PFSK-1 (cell line): ENCODE measurements around the gene ZNF474.

Experiments used
- FOXP2 ChIP-seq: optimal IDR thresholded peaks from 2 replicates; pipeline ENCODE3; 2011; ENCODE audit warnings: borderline replicate concordance, control low read depth, inconsistent platforms; ENCODE audit not compliant: insufficient read depth; ENCODE audit errors: extremely low read length, extremely low read depth
- POLR2AphosphoS5 ChIP-seq: IDR thresholded peaks from 2 replicates; pipeline ENCODE4 v1.6.1; 2012; ENCODE audit warnings: low read depth, mild to moderate bottlenecking, control low read depth, low read length, moderate library complexity
- SIN3A ChIP-seq: IDR thresholded peaks from 2 replicates; pipeline ENCODE4 v1.6.1; 2012; ENCODE audit warnings: mild to moderate bottlenecking, low read length, moderate library complexity, borderline replicate concordance; ENCODE audit not compliant: insufficient read depth
- TAF1 ChIP-seq: IDR thresholded peaks from 2 replicates; pipeline ENCODE4 v1.6.1; 2012; ENCODE audit warnings: low read length, control low read depth, borderline replicate concordance; ENCODE audit not compliant: insufficient read depth
- TF ChIP-seq, protein P1 (sequence below), 2 experiments: IDR thresholded peaks; 2 replicates each; pipeline versions ENCODE4 v1.6.1 to v1.8.0; 2011 to 2012; ENCODE audit warnings: low read depth in 2 of 2, low read length in 2 of 2, control low read depth in 1 of 2, inconsistent platforms in 1 of 2, mild to moderate bottlenecking in 1 of 2, moderate library complexity in 1 of 2; ENCODE audit not compliant: insufficient read depth in 1 of 2

Gene ZNF474

DNA sequence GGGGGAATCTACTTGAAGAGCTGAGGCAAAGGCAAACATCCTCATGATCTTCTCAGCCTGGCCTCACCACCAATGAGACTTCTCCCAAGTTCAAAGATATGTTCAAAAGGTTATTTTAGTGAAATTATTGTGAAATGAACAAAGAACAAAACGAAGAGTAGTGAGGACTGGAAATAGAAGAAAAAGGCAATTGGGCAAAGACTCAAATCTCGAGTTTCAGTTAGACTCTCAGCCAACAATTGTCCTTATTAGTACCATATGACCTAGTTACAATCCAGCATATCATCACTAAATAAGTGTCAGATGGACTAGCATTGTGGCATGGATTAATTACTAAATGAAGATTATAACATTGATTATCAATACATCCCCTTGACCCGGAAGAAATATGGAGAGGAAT lies 9.0 kb downstream of the ZNF474 start:
- TF ChIP-seq SIN3A (no peak), POLR2AphosphoS5 (no peak), FOXP2 (no peak), TAF1 (no peak)
- TF ChIP-seq, protein P1, sequence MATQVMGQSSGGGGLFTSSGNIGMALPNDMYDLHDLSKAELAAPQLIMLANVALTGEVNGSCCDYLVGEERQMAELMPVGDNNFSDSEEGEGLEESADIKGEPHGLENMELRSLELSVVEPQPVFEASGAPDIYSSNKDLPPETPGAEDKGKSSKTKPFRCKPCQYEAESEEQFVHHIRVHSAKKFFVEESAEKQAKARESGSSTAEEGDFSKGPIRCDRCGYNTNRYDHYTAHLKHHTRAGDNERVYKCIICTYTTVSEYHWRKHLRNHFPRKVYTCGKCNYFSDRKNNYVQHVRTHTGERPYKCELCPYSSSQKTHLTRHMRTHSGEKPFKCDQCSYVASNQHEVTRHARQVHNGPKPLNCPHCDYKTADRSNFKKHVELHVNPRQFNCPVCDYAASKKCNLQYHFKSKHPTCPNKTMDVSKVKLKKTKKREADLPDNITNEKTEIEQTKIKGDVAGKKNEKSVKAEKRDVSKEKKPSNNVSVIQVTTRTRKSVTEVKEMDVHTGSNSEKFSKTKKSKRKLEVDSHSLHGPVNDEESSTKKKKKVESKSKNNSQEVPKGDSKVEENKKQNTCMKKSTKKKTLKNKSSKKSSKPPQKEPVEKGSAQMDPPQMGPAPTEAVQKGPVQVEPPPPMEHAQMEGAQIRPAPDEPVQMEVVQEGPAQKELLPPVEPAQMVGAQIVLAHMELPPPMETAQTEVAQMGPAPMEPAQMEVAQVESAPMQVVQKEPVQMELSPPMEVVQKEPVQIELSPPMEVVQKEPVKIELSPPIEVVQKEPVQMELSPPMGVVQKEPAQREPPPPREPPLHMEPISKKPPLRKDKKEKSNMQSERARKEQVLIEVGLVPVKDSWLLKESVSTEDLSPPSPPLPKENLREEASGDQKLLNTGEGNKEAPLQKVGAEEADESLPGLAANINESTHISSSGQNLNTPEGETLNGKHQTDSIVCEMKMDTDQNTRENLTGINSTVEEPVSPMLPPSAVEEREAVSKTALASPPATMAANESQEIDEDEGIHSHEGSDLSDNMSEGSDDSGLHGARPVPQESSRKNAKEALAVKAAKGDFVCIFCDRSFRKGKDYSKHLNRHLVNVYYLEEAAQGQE (IDR thresholded peaks at IDR 0.05; ENCODE audit: insufficient read depth in 1 of 2, low read depth in 2 of 2, low read length in 2 of 2) = no peak

DNA sequence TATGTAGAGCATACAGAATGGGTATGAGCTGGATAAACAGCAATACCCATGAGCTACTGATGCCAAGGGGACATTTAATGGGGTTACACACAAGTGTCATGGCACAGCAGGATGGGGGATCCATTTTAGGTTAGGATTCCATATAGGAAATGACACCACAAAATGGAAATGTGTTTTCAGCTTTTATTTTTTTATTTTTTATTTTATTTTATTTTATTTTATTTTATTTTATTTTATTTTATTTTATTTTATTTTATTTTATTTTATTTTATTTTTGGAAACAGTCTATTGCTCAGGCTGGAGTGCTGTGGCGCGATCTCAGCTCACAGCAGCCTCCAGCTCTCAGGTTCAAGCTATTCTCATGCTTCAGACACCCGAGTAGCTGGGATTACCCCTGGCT lies 11.6 kb downstream of the ZNF474 start:
- TF ChIP-seq POLR2AphosphoS5 (no peak), TAF1 (no peak), SIN3A (no peak), FOXP2 (no peak)
- TF ChIP-seq, protein P1 (IDR thresholded peaks at IDR 0.05; ENCODE audit: insufficient read depth in 1 of 2, low read depth in 2 of 2, low read length in 2 of 2) = no peak

DNA sequence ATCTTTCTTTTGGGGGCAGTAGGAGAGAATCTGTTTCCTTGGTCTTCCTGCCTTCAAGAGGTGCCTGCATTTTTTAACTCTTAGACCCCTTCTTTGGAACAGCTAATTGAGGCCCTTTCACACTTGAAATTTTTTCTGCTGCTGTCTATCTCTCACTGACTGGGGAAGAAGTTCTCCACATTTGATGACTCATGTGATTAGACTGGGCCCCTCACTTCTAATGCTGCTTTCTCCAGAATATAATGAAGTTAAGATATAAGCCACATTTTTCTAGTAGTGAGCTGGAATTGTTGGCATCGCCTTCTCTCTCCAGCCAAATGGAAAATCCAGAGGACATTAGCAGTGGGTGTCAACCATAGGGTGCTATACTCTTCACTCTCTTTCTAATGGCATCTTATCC lies 12.4 kb downstream of the ZNF474 start:
- TF ChIP-seq POLR2AphosphoS5 = no peak
- TF ChIP-seq, protein P1 (IDR thresholded peaks at IDR 0.05; ENCODE audit: insufficient read depth in 1 of 2, low read depth in 2 of 2, low read length in 2 of 2) = no peak
- TF ChIP-seq SIN3A = no peak
- no peak for TF ChIP-seq FOXP2
- no peak for TF ChIP-seq TAF1

DNA sequence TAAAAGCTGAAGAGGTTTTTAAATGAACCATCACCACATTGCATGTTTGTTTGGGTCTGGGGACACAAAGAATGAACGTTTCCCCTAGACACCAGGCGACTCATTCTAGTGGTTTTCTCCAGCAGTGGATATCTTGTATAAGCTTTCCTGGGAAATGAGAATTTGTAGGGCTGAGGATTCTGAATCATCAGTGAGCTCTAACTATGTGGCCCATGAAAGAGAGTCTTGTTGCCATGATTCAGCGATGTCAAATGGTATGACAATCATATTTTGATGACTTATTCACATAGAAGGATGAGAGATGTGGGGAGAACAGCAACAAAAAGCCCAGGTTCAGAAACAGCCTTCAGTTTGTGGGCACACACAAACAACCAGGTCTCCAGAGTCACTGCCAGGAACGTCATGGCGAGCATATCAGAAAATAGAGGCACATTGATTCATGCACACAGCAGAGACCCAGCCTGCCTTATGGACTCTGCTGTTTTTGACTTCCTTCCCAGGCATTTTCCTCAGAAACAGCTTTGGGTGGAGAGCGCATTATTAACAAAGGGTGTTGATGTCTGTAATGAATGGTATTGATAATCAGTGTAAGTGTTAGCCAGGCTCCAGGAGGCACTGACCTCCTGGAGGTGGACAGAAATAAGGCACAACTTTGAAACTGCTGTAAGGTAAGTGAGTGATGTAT lies 13.3 kb downstream of the ZNF474 start:
- TF ChIP-seq POLR2AphosphoS5 = no peak
- no peak for TF ChIP-seq FOXP2
- TF ChIP-seq, protein P1 (IDR thresholded peaks at IDR 0.05; ENCODE audit: insufficient read depth in 1 of 2, low read depth in 2 of 2, low read length in 2 of 2) = no peak
- no peak for TF ChIP-seq TAF1
- no peak for TF ChIP-seq SIN3A
